Activated CD8-positive, alpha-beta memory T cell treated with anti-CD3 and anti-CD28 coated beads, Interleukin-2, amount 50 U/mL, for 48 hours (primary cell): ENCODE data around the gene SLC24A4.

Experiments
- DNase-seq: peaks from one replicate; pipeline ENCODE4 v3.0.0-alpha.2; 2020

The SLC24A4 gene

DNA sequence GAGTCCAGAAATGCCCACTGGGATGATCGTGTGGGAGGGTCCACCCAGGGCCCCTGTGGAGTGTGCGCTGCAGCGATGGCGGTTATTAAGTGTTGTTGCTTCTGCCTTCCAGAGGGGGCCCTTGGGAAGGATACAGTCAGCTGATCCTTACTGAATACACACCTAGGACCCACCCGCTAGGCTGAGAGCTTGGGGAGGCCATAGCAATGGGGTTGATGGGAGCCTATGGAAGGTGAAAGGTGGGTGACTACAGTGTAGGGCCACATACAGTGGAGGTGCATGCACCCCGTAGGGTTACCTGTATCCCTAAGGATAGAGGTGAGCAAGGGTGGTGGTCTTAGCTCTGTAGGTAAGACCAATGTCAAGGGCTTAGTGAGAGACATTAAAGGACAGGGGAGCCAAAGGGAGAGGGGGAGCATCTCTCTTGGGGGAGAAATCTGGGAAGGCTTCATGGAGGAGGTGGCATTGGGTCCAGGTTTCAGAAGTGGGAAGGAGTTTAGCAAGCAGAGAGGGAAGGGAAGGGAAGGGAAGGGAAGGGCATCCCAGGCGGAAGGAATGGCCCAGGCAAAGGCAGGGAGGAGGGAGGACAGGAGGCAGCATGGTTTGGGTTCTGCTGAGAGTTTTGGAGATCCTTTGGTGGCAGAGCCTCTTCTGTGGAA lies 117.5 kb downstream of the SLC24A4 start:
- DNase-seq = no peak

DNA sequence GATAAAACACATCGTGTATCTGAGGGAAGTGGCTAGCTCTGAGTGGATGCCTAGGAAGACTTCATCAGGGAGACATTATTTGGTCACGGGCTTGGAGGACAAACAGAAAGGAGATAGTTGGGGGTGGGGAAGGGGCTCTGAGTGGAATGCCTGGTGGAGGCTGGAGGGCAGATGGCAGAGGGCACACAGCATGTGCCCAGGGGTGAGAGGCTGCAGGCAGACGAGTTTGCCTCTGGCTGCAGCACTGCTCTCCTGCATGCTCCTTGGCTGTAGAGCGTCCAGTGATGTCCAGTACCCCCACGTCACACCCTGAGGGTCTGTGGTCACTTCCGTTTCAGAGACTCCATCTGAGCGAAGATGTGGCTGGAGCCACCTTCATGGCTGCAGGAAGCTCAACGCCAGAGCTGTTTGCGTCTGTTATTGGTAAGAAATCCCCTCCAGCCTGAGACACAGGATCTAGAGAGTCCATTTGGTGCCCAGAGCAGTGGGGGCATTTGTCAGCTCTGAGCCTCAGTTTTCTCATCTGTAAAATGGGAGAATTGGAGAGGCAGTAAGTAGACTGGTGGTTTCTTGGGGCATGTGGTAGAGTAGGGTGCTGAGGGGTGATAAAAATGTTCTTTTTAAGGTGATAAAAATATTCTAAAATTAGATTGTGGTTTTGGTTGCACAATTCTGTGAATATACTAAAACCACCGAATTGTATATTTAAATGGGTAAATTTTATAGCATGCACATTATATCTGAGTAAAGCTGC lies 119.0 kb downstream of the SLC24A4 start:
- no peak for DNase-seq

DNA sequence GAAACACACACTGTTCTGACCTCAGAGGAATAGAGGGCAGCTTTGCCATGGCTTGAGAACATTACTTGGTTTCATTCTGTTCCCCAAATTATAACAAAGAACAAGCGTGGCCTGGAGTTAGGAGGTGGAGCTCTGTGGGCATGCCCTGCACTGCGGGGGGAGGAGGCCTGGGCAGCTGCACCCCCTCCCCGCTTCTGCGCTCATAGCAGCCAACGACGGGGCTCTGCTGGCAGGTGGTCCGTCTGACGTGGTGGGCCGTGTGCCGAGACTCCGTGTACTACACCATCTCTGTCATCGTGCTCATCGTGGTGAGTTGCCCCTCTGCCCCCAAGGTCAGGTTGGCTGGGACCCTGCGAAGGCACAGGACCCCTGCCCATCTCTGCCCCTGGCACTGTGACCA lies 120.2 kb downstream of the SLC24A4 start:
- DNase-seq = no peak

DNA sequence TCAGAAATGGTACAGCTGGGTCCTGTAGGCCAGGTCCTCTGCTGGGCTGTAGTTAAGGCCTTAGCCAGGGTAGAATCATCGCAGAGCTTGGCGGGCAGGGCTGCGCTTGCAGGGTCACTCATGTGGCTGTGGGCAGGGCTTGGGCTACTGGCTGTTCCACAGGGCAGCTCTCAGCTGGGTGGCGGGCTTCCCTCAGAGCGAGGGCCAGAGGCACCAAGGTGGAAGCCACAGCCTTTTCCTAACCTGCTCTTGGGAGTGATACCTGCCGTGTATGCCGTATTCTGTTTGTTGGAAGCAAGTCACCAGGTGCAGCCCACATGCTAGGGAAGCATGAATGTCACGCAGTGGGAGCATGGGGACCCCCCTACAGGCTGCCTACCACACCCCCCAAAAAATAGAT lies 120.8 kb downstream of the SLC24A4 start:
- DNase-seq = no peak

DNA sequence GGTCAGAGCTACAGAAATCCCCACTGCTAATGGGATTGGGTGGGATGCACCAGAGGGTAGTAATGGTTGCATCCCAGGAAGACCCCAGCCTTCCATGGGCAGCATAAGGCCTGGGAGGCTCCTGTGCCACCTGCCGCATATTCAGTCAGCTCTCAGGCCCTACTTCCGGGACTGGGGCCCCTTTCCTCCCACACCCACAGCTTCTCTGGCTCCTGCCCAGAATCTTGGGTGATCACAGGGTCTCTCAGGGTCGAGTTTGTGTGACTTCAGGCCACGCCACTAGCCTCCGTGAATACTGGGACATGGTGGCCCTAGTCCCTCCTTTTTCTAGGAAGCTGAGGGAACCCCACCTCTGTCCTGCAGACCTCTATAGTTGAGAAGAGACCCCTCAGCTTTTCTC lies 123.8 kb downstream of the SLC24A4 start:
- DNase-seq = no peak

DNA sequence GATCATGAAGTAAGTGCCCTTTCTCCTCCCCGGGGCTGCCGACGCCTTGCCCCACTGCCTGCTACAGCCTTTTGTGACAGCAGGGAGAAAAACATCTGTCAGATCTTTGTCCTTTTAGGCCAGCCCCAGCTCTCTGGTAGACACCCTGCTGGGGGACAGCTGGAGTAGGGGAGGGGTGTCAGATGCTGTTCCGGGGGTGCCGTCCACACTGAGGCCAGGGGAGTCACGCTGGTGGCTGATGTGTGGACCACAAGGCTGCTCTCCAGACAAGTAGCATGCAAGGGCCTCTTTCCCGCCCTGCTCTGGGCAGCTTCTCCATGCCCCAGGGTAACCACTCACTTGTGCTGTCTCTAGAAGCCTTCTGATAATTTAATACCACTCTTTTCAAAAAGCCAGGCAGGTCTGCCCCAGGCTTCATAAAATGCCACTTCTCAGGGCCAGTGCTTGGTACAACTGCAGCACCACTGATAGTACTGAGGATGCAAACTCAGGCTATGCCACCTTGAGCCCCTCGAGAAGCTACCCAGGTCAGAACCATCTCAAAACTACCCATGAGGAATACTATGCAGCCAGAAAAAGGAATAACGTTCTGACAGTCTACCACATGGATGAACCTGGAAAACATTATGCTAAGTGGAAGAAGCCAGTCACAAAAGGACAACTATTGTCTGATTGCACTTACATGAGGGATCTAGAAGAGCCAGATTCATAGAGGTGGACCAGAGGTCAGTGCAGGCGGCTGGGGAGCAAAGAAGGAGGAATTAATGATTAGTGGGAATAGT lies 124.6 kb downstream of the SLC24A4 start:
- DNase-seq = no peak

DNA sequence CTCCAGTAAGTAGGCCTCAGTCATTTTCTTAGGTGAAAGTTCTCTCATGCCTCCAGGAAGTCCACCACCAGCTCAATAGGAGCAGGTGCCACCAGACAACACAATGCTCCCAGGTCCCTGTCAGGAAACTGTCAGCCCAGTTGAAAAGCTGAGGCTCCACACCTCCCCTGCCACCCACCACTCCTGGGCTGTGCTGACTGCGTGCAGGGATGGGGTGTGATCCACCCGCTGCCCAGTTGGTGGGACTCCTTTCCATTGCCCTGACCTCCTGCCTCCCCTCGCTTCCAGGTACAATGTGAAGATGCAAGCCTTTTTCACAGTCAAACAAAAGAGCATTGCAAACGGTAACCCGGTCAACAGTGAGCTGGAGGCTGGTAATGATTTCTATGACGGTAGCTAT lies 125.8 kb downstream of the SLC24A4 start:
- DNase-seq = no peak

DNA sequence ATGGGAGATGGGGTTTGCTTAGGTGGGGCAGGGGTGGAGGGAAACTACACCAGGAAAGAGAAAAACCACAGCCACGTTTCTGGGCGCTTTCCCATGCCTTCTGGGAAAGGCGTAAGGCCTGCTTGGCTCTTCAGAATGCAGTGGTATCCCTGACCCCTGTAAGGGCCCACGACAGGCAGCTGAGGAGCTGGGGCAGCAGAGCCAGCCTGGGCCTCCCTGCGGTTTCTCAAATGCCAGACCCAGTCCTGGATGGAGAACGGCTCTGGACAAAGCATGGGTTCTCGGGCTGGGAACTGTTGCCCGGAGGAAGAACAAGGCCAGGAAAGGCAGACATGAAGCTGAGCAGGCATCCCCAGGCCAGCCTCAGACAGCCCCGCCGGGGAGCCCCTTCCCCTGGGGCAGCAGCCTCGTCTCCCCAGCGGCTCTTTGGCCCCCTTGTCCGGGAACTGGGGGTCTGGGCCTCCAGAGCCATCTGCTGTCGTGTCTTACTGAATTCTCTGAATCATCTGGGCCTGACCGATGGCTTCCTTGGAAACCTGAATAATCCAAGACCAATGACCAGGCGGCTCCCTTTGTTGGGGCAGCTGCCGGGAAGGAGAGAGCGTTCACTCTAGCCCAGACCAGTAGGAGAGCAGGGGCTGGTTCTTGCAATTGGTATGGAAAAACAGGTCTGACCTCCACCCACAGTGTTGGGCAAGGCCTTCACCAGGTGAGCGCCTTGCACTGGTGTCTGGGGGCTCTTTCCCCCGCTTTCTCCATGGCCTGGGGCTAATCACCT lies 126.6 kb downstream of the SLC24A4 start:
- DNase-seq = no peak

DNA sequence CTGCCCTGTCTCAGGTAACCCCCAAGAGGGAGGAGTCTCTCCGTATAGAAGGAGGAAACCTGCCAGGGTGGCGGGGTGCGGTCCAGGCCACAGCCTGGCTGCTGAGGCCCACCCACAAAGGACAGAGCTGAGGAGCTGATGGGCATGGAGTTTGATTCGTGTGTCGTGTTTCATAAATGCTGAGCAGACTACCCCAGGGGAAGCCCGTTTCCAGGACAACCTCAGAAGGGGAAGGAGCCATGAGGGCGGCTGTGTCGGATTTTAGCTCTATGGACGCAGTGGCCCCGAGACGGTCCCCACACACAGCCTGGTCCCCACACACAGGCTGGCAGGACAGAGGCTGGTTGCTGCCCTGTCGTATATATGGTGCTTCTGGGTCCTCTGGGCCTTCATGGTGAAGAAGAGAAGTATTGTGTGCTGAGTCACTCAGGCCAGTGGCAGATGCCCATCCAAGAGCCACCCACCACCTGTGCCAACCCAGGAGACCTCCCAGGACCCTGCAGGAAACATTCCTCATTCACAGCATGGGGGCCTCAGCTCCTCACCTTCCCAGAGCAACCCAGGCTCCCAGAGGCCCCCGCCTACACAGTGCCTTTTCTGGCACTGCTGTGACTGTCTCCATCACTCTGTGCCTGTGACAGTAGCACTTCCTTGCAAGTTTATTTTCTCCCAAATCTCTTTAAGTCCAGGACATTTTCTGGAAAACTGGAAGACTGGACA lies 127.5 kb downstream of the SLC24A4 start:
- no peak for DNase-seq

DNA sequence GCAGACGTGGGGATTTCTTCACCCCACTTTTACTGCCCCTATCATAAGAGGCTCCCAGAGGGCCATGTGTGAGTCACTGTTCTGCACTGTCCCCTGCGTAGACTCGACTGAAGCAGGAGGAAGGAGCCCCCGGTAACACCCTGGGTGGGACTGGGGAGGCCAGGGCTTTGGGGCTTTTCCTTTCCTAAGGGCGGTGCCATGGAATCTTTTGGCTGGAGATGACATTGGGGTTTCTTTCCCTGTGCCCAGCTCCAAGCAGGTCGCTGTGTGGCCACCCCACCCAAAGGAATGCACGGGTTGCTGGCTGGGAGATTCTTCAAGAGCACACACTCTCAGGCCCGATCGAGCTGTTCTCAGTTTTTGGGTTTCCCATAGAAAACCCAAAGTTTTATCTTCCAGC lies 128.3 kb downstream of the SLC24A4 start:
- no peak for DNase-seq

DNA sequence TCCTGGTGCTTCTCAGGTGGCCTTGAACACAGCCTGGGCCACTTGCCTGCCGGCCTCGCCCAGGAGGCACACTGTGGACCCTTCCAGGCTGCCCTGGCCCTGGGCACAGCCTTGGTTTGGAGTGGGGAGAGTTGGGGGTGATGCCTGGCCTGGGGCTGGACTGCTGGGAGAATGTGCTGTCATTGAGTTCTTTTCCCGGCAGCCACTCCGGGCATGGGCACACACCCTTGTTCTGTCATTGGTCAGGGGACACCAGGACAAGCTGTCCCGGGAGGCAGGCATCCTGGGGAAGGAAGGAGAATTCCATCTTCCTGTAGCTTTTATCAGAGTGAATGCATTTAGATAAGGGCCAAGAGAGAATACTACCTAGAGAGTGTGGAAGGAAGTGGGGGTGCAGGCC lies 128.8 kb downstream of the SLC24A4 start:
- DNase-seq = no peak

DNA sequence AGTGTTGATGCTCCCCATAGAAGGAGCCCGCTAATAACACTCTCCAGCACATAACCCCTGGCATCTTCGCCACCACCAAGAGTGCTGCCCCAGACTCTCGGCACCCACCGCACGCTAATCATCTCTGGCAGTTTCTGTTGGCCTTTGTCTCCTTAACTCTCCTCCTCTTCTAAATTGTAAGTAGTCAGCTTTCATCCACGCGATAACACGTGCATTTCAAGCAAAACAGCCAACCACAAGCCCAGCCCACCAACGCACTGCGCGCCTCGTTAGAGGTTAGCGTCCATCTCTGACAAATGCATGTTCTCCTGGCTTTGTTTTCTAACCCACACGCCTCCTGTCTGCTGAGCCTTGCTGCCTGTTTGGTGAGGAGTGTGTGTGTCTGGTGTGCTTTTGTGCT lies 129.5 kb downstream of the SLC24A4 start:
- DNase-seq = no peak

DNA sequence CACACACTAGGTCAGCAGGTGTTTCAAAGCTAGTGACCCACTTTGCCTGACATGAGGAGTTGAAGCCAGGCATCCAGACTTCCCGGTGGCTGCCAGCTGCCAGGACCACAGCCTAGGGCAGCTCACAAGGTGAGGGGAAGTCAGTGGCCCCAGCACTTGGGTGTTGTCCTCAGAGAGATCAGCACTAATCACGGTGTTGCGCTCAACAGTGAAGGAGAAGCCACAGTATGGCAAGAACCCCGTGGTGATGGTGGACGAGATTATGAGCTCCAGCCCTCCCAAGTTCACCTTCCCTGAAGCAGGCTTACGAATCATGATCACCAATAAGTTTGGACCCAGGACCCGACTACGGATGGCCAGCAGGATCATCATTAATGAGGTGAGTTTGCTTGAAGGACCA lies 130.7 kb downstream of the SLC24A4 start:
- no peak for DNase-seq

DNA sequence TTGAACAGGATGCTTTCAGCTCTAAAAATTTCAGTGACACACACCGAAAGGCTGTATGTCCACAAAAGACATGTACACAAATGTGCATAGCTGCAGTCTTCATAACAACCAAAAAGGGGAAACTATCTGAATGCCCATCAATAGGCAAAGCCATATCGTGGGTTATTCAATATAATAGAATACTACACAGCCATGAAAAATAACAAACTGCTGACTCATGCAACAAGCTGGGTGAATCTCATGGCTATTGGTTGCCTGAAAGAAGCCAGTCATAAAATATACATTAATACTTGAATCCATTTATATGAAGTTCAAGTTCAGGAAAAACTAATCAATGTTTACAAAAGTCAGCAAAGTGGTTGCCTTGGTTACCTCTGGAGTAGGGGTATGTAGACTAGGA lies 132.3 kb downstream of the SLC24A4 start:
- DNase-seq = no peak

DNA sequence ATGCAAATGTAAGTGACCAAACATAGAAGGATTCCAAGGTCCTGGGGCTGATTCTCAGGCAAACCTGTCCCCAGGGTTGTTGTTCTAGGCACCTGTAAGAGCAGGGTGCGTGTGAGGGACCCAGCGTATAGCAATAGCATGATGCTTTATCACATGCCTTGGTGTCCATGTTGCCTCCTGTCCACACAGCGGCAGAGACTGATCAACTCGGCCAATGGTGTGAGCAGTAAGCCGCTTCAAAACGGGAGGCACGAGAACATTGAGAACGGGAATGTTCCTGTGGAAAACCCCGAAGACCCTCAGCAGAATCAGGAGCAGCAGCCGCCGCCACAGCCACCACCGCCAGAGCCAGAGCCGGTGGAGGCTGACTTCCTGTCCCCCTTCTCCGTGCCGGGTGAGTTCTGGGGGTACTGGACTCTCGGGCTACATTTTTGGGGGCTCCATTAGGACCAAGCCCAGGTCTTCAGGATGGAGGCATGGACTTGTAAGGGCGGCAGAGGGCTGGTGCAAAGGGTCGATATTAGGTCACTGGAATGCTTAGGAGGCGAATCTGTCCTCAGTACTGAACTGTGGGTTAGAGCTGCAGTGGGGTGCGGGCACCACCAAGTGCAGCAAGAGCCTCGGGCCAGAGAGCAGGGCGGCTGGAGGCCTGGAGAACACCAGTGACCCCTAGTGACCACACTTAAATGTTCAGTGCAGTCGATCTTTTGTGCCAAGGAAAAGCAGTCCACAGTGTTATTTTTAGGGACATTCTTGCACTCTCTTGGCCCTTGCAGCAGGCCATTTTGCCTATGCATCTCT lies 133.4 kb downstream of the SLC24A4 start:
- no peak for DNase-seq

DNA sequence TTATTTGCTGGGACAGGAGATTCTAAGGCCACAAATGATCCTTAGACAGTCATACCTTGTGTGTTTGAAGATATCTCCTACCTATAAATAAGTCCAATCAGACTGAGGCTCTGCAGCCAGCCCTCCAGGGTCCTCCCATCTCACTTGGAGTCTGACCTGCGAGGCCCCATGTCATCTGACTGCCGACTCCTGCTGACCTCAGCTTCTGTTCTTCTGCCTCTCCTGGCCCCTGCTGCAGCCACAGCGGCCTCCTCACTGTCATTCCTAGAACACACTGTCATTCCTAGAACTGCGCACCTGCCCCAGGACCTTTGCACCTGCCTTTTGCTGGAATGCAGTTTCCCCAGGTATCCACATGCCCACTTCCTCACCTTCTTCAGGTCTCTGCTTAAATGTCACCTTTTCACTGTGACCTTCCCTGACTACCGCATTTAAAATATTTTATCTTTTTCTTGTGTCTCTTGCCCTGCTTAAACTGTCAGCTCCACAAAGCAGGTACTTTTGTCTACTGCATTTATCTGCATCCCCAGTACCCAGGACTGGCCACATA lies 134.1 kb downstream of the SLC24A4 start:
- DNase-seq = no peak

DNA sequence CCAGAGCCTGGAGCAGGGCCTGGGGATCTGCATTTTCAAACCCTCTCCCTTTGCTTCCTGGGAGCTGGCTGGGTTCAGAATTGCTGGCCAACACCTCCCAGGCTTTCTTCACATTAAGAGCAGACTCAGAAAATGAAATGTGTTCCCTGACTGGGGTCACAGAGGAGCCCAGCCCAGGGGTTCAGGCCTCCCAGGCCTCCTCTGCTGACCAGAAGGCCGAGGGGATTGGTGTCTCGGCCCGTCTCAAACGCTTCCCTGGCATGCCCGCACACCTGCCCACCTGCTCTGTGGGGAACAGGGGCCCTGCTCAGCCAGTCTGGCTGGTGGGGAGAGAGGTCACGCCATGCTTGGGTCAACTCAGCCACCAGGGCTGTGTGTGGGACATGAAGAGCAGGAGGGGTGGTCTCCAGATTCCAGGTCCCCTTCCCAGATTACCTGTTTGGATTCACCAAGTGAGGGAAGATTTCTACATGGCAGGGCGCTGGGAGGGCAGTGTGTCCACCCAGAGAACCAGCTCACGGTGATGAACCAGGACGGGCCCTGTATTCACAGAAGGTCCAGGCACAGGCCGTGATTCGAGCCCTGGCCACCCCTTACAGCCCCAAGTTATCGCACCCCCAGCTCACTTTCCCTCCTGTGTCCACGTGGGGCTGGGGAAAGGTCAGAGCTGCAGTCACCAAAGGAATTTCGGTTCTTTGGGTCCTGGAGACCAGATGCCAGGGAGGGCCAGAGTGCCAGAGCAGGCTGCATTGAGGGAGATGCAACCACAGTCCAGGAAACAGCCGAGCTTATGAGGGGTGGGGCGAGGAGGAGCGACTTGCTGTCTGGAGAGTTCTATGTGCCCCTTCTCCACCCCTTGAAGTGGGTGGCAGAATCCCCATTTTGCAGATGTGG lies 135.4 kb downstream of the SLC24A4 start:
- DNase-seq = no peak

DNA sequence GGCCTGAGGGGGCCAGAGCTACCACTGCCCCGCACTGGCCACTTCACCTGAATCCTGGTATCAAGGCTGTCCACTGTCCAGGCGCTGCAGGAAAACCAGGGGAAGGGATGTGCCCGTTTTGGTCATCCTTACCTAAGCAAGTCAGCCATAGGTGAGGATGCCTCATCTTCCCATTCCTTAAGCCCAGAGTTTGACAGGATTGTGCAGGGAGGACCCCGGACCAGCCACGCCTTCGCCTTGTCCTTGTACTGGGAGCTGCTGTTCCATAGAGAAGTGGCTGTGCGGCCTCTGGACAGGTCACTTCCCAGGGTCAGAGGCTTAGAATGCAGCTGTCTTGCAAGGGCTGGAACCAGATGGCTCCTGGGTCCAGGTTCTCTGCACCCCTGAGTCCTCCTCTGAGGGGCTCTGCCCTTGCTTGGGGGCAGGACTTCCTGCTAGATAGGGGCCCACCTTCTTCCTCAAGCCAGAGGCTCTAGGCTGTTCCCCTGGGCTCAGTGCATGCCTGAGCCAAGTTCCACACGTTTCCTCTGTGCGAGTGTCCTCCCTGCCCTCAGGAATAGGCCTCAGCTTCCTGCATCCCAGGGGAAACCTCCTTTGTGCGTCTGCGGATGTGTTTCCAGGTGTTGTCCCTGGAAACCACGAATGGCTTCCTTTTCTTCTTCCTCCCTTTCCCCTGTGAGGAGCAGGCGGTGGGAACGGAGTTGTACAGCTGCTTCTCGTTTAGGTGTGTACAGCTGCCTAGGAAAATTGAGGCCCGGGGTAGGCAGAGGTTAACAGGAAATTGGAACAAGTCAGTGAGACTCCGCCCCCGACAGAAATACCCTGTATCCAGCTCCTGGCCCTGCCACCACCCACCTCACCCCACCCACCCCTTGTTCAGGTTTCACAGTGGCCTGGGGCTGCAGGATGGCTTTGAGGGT lies 136.3 kb downstream of the SLC24A4 start:
- DNase-seq = no peak

DNA sequence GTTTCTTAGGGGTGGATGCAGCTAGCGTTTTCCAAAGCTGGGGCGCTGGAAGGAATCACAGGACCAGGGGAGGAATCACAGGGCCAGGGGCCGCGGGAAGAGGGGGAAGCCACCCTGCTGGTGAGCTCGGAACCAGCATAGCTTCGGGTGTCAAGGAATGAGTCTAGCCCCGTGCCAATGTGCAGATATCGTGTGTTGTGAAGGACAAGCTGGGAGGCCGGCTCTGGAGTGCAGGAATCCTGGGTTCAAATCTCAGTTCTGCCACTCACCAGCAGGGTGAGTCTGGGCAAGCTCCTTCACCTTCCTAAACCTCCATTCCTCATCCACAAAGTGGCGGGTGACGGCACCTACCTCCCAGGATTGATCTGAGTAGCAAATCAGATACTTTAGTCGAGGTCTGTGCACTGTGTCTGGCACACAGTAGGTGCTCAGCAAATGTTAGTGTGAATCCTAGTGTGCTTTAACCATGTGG lies 137.0 kb downstream of the SLC24A4 start:
- DNase-seq = no peak
